Measurements from ENCODE around the gene PARP1. TPM values are rescaled to one million over a fixed set of nuclear protein-coding genes. Genes with fewer than 3 reads are reported as not detected.

PARP1 gene
- total RNA-seq, 6 experiments from 2014 or later: 62.5 to 95.6 (median 91.9) TPM

DNA sequence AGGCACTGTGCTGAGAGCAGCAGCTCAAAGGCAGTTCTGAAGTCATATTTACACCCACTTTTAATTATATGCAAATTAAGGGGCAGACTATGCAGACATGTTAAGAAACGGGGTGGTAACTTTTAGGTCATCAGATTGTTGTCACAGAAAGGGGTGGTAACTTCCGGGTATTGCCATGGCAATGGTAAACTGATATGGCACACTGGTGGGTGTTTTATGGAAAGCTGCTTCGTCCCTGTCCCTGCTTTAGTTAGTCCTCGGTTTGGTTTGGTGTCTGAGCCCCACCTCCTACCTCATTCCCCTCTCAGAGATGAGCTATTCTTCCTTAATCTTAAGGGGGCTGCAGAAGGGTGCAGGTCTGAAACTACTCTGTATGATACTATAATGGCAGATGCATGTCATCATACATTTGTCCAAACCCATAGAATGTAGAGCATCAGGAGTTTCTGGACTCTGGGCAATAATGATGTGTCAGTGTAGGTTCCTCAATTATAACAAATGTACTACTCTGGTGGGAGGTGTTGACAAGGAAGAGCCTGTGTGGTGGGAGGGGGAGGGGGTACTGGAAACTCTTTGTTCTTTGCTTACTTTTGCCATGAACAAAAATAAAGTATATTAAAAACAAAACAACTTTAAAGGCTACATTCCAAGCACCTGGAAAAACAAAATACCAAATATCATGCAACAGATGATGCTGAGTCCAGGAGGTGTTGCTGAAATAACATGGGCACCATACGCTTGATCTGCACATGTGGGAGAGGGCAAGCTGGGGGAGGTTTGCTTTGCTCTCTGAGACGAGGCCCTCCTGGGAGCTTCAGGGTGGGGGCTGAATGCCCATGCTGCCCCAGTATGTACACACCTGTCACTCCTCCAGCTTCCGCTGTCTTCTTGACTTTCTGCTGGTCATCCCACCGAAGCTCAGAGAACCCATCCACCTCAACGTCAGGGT, 6.3 kb downstream of the PARP1 start:
- H3K27ac Mint-ChIP-seq: peak overlapping the region; percentile 26
- no peak for DNase-seq
- H3K4me1 Mint-ChIP-seq (ENCODE audit: low read depth): peaks cover 35% of the 10 kb centered on the region
- no peaks in the 10 kb centered on the region; the same call in 1 of the 2 replicates for H3K27me3 Mint-ChIP-seq (ENCODE audit: insufficient read depth)
- no peak overlapping the region for H3K4me3 Mint-ChIP-seq
- H3K36me3 Mint-ChIP-seq (ENCODE audit: low read depth): peaks cover 31% of the 10 kb centered on the region
- TF ChIP-seq, protein P1, sequence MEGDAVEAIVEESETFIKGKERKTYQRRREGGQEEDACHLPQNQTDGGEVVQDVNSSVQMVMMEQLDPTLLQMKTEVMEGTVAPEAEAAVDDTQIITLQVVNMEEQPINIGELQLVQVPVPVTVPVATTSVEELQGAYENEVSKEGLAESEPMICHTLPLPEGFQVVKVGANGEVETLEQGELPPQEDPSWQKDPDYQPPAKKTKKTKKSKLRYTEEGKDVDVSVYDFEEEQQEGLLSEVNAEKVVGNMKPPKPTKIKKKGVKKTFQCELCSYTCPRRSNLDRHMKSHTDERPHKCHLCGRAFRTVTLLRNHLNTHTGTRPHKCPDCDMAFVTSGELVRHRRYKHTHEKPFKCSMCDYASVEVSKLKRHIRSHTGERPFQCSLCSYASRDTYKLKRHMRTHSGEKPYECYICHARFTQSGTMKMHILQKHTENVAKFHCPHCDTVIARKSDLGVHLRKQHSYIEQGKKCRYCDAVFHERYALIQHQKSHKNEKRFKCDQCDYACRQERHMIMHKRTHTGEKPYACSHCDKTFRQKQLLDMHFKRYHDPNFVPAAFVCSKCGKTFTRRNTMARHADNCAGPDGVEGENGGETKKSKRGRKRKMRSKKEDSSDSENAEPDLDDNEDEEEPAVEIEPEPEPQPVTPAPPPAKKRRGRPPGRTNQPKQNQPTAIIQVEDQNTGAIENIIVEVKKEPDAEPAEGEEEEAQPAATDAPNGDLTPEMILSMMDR (IDR thresholded peaks at IDR 0.05): no peak
- no peaks in the 10 kb centered on the region for H3K9me3 Mint-ChIP-seq

DNA sequence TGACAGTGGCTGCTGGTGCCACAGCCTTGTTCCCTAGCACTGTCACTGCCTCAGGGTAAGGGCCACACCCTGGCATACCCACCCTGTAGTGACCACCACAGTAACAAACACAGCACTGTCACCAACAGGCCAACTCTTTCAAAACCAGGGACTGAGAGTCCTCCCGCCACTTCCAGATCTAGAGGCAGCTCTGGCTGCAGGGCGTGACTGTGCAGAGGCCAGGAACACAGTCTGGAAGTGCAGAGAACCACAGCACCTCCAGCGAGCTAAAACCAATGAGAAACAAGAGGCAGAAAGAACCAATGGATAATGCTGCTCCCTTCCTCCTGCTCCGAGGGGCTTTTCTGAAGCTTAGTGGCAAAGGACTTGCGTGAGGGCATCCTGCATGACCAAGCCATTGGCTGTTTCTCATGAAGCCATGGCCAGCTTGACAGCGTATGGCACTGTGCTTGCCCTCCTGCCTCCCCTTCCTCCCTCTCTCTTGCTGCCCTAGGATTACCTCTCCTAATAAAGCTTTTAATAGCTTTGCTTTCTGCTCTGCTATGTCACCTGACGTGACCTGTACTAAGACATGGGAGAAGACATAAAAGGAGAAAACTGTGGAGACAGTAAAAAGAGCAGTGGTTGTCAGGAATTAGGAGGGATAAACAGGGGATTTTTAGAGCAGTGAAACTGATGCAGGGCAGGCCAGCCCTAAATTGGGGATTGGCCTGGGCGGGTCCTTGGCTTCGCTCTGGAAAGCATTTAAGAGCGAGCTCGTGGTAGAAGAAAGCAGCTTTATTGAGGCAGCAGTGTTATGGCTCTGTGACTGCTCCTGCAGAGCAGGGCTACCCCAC, 7.2 kb downstream of the PARP1 start:
- Mint-ChIP-seq H3K4me3 (no peak overlapping the region), H3K27me3 (ENCODE audit: insufficient read depth) (no peaks in the 10 kb centered on the region; the same call in 1 of the 2 replicates), H3K4me1 (ENCODE audit: low read depth) (peaks cover 26% of the 10 kb centered on the region), H3K36me3 (ENCODE audit: low read depth) (peaks cover 31% of the 10 kb centered on the region), H3K9me3 (no peaks in the 10 kb centered on the region), H3K27ac (no peak overlapping the region; the same call in 1 of the 2 replicates)
- no peak for DNase-seq
- TF ChIP-seq, protein P1 (IDR thresholded peaks at IDR 0.05): no peak

DNA sequence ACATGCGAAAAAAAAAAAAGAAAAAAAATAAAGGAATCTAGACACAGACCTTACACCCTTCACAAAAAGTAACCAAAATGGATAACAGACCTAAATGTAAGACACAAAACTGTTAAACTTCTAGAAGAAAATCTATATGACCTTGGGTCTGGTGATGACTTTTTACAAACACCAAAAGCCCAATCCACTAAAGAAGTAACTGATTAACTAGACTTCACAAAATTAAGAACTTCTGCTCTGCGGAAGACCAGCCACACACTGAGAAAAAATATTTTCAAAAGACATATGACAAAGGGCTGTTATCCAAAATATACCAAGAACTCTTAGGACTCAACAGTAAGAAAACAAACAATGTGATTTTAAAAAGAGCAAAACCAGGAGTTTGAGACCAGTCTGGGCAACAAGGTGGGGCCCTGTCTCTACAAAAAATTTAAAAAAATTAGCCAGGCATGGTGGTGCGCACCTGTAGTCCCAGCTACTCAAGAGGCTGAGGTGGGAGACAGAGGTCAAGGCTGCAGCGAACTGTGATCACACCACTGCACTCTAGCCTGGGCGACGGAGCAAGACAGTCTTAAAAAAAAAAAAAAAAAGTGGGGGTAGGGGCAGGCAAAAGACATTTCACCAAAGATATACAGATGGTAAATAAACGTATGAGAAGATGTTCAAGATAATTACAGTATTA, 9.8 kb downstream of the PARP1 start:
- no peak for DNase-seq
- H3K9me3 Mint-ChIP-seq: no peaks in the 10 kb centered on the region
- no peaks in the 10 kb centered on the region; the same call in 1 of the 2 replicates for H3K4me1 Mint-ChIP-seq (ENCODE audit: low read depth)
- TF ChIP-seq, protein P1 (IDR thresholded peaks at IDR 0.05): no peak
- H3K4me3 Mint-ChIP-seq: no peak overlapping the region
- H3K36me3 Mint-ChIP-seq (ENCODE audit: low read depth): peaks cover 31% of the 10 kb centered on the region
- no peaks in the 10 kb centered on the region; the same call in 1 of the 2 replicates for H3K27me3 Mint-ChIP-seq (ENCODE audit: insufficient read depth)
- no peak overlapping the region for H3K27ac Mint-ChIP-seq

DNA sequence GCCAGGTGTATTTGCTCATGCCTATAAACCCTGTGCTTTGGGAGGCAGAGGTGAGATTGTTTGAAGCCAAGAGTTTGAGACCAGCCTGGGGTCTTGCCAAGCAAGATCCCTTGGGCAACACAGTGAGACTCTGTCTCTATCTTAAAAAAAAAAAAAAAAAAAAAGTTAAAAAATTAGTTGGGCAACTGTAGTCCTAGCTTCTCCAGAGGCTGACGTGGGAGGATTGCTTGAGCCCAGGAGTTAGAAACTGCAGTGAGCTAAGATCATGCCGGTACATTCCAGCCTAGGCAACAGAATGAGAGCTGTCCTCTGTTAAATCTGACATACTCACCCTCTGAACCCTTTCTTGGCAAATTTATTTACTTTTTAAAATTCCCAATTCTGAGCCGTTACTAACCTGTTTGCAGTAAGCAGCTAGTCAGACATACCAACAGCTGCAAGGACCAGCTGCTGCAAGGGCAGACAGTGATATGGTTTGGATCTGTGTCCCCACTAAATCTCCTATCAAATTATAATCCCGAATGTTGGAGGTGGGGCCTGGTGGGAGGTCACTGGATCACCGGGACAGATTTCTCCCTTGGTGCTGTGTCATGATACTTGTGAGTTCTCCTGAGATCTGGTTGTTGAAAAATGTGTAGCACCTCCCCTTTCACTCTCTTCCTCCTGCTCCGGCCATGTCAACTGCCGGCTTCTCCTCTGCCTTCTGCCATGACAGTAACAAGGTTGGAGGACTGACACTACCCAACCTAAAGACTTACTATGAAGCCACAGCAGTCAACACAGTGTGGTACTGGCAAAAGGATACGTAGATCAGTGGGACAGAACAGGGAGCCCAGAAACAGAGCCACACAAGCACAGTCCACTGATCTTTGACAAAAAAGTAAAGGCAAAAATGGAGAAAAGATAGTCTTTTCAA, 10.6 kb downstream of the PARP1 start:
- TF ChIP-seq, protein P1 (IDR thresholded peaks at IDR 0.05): no peak

More for the DNA sequence above, 10.6 kb downstream of the PARP1 start:
- Mint-ChIP-seq H3K9me3 (no peaks in the 10 kb centered on the region), H3K27ac (no peak overlapping the region), H3K27me3 (ENCODE audit: insufficient read depth) (no peaks in the 10 kb centered on the region; the same call in 1 of the 2 replicates), H3K4me3 (no peak overlapping the region), H3K4me1 (ENCODE audit: low read depth) (no peaks in the 10 kb centered on the region), H3K36me3 (ENCODE audit: low read depth) (peaks cover 34% of the 10 kb centered on the region)
- no peak for DNase-seq
